ENCODE results near the gene SORCS2.
"Not testable (repeated sequence)": the region's sequence is repeated elsewhere in the genome, so short reads cannot be mapped to it uniquely, and the experiment has no call there.

Gene SORCS2

DNA sequence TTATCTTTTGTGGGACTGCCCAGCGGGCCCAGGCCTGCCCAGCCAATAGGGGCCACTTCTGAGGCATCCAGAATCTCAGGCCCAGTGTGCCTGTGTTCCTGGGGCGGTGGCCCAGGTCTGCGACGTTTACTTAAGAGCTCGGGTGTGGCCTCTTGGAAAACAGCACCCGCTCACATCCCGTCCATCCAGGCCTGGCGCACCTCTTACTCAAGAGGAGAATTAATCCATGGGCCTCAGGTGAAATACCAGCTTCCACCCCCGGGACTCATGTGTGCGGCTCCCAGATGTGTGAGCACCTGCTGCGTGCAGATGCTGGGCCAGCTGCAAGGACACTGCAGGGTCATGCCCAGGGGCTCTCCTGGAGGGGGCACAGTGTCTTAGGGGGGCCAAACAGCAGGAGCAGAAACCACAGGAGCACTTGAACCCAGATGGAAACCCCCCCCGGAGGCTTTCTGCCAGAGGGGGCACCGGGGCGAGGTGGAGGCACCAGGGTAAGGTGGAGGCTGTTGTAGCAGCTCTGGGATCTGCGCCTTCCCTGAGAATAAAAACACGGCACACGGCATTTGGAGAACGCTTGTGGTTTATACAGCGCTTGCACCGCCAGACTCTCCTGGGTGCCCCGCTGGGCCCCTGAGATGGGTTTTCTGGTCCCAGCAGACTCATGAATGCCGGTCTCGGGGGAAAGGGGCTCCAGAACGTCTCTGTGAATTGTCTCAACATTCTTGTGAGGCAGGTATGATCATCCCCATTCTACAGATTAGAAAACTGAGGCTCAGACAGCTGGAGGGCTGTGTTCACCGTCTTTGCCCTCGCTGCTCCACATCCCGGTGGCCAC, 239.6 kb downstream of the SORCS2 start:
- no peak for DNase-seq (ENCODE audit: low read depth, low spot score)
- no peak overlapping the region for H3K4me3 ChIP-seq (ENCODE audit: low read length)

DNA sequence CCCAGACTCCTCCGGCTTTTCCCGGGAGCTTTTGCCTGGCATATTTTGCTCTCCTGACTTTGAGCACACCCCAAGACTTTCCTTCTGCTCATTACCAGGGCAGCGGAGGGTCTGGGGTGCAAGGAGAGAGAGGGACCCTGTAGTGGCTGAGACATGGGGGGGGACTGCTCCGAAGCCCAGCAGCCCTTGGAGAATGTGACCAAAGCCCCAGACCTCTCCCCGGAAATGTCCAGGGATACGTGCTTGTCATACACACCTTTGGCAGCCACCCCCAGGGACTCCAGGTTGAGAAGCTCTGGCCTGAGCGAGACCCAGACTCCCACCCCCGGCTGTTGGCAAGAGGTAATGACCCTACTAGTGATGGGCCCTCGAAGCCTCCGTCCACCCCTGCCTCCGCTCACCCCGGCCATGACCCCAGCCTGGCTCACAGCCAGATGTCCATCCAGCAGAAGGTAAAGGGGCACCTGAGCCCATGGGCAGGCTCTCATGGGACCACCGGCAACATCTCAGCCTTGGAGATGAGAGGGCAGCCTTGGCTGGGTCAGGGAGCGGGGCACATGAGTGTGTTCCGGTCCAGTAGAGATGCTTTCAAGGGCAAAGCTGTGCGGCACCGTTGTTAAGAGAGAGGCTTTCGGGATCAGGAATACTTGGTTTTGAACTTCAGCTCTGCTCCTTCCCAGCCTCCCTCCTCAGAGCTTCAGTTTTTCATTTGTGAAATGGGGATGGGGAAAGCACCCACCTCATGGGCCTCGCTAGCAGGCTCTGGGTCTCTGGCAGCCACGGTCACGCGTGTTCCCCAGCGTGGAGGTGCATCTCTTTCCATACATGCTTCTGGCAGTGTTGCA, 240.4 kb downstream of the SORCS2 start:
- DNase-seq (ENCODE audit: low read depth, low spot score), result no peak

GRCh38 chr4:7433376-7434140, 241.2 kb downstream of the SORCS2 start:
- DNase-seq (ENCODE audit: low read depth, low spot score), result no peak
- H3K4me3 ChIP-seq (ENCODE audit: low read length), result no peak overlapping the region

More for the DNA sequence above, 240.4 kb downstream of the SORCS2 start:
- H3K4me3 ChIP-seq (ENCODE audit: low read length), result no peak overlapping the region

DNA sequence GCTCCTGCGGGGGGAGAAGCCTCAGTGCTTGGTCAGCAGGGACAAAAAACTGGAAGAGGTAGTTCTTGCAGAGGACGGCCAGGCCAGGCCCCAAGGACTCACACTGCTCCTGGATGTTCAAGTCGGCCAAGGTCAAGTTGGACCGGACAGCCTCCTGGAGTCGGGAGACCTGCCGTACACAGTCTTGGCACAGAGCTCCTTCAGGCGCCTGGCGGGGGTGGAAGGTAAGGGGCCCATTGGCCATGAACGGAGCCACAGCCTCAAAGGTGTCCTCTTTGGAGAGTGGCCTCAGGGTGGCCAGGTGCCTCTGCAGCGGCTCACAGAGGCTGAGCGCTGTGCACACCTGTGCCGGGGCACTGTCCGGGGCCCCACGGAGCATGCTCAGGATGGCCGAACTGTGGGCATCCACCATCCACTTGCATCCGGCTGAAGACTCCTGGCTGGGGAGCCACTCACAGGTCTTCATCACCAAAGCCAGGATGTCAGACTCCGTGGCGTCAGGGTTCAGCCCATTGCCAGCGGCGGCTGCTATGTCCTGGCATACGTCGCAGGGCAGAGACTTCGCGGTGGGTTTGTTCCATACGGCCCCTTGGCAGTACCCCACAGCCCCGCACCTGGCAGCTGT, 241.9 kb downstream of the SORCS2 start:
- DNase-seq (ENCODE audit: low read depth, low spot score), result no peak
- no peak overlapping the region for H3K4me3 ChIP-seq (ENCODE audit: low read length)

DNA sequence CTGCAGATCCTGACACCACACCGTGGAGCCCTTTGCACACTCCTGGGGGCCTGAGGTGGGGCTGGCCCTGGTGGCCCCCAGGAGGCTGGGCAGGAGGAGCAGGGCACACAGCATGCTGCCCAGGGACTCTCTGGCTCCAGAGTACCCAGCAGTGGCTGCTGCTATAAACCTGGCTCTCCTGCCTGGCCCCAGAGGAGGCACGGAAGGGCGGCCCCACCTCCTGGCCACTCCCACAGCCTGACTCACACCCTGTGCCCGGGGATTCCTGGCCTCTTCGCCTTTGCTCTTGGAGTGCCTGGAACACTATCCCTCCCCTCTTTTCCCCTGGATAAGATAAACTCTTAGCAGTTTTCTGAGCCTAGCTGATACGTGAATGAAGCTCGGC, 242.4 kb downstream of the SORCS2 start, which contains the start of gene PSAPL1:
TSS of gene PSAPL1 (minus strand) at position 165 of the 385 bp plus-strand sequence. CDS start at position 114, 51 bp downstream.
- no peak for DNase-seq (ENCODE audit: low read depth, low spot score)

DNA sequence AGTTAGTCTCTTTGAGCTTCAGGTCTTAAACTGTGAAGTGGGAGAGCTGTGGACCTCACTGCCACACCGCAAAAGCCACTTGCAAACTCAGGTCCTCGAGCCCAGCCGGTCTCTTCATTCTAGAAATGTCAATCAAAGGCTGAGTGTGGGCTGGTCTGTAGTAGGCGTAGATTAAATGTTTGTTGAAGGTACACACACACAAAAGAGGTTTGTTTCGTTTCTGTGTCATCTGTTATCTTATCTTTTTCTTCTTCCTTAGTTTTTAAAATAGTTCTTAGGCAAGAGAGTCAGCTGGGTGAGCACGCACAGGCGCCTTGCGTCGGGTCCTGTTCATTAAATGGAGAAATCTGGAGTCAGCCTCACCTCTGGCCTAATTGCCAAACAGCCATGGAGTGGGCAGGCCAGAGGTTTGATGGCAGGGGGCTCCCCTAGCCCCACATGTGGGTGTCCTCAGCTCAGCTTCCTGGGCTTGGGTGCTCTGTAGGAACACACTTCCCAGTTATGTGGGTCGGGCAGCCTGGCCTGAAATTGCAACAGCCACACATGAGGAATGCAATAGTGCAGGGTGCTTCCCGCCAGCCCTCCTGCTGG, 243.2 kb downstream of the SORCS2 start:
- DNase-seq (ENCODE audit: low read depth, low spot score), result no peak
- H3K4me3 ChIP-seq (ENCODE audit: low read length), result no peak overlapping the region

More for the DNA sequence above, 242.4 kb downstream of the SORCS2 start, which contains the start of gene PSAPL1:
- no peak within 1 kb of the TSS for H3K4me3 ChIP-seq (ENCODE audit: low read length)

GRCh38 chr4:7436256-7436655, 243.9 kb downstream of the SORCS2 start:
- no peak for DNase-seq (ENCODE audit: low read depth, low spot score)

DNA sequence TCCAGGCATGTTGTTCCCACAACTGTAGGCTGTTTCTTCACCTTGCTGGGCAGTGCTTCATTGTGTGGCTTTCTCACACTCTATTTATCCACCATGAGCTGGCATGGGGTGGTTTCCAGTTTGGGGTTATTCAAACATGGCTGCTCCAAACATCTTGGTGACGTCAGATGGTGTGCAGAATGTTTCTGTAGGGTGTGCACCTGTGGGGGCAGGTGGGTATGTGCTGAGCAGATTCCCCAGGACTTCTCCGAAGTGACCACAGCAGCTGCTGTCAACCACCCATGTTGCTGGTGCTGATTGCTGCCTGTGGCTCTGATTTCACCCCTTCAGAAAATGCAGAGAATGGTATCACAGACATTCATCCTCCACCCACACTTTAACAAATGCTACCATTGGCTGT, 247.4 kb downstream of the SORCS2 start:
- DNase-seq (ENCODE audit: low read depth, low spot score), result no peak

More at GRCh38 chr4:7436256-7436655, 243.9 kb downstream of the SORCS2 start:
- H3K4me3 ChIP-seq (ENCODE audit: low read length), result no peak overlapping the region

DNA sequence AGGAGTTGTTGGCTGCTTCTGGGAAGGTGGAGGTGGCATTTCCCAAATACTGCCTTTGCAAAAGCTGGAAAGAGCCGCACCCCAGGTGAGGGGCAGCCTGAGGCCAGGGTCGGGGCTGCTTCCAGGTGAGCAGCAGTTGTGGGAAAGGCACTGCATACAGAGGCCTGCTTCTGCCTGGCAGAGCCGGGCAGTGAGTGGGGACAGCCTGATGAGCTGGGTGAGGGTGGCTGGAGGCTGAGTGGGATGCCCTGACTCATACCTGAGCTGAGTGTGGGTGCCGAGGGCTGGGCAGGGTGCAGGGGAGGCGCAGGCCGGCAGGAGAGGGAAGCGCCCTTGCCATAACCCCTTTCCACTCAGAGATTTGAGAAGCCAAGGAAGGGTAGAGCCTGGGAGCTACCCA, 248.9 kb downstream of the SORCS2 start:
- no peak for DNase-seq (ENCODE audit: low read depth, low spot score)
- no peak overlapping the region for H3K4me3 ChIP-seq (ENCODE audit: low read length)

More for the DNA sequence above, 247.4 kb downstream of the SORCS2 start:
- no peak overlapping the region for H3K4me3 ChIP-seq (ENCODE audit: low read length)

DNA sequence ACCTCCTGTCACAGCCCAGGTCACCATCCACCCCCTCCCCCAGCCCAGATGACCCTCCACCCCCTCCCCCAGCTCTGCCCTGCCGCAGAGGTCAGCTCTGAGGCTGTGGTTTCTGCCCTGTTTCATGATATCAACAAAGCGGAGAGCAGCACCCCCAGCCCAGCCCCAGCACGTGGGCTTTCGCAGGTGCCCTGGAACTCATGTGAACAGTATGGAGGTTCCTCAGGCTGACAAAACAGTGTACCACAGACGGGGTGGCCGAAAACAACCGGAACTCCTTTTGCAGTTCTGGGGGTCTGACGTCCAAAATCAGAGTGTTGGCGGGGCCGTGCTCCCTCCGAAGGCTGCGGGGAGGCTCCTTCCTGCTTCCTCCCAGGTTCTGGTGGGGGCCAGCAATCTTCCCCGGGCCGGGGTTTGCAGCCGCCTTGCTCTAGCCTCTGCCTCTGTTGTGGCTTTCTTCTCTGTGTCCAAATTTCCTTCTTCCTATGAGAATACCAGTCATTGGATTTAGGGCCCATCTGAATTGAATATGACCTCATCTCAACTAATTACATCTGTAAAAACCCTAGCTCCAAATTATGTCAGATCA, 250.3 kb downstream of the SORCS2 start:
- DNase-seq (ENCODE audit: low read depth, low spot score), result no peak
- no peak overlapping the region for H3K4me3 ChIP-seq (ENCODE audit: low read length)

- no peak for DNase-seq (ENCODE audit: low read depth, low spot score)
- H3K4me3 ChIP-seq (ENCODE audit: low read length), result no peak overlapping the region
Observed at GRCh38 chr4:7444314-7444713, 252.0 kb downstream of the SORCS2 start.

GRCh38 chr4:7444731-7445130, 252.4 kb downstream of the SORCS2 start:
- no peak overlapping the region for H3K4me3 ChIP-seq (ENCODE audit: low read length)
- no peak for DNase-seq (ENCODE audit: low read depth, low spot score)

DNA sequence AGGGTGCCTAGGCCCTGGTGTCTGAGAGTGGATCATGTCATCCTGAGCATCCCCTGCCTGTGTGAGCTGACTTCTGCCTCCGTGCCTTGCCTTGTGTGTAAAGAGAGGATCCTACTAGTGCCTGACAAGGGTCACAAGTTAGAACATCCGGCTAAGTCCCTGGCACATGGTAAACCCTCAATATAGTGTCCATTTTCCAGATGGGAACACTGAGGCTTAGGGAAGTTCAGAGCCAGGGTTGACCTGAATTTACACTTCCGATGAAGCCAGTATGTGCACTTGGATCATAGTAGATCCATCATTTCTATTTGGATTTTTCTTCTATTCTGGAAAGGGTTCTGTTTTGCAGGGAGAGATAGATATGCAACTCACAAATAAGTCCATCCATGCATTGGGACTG, 254.9 kb downstream of the SORCS2 start:
- H3K4me3 ChIP-seq (ENCODE audit: low read length), result no peak overlapping the region
- DNase-seq (ENCODE audit: low read depth, low spot score), result no peak

DNA sequence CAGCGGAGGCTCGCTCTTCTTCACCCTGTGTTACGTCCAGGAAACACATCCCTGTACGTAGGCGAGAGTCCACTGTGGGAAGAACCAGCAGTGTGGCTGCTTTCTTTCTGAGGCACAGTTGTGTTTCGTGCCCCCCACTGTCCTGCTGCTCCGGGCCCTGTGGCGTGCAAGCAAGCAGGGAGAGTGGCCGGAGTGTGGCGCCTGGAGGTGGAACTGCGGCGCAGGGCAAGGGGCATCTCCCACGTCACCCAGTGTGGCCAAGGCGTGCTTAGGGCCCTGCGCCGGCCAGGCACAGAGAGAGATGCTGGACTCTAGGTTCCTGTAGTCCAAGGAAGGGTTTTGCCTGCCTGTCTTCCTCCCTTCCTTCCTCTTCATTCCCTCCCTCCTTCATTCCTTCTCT, 255.7 kb downstream of the SORCS2 start:
- H3K4me3 ChIP-seq (ENCODE audit: low read length), result no peak overlapping the region
- DNase-seq (ENCODE audit: low read depth, low spot score), result no peak

DNA sequence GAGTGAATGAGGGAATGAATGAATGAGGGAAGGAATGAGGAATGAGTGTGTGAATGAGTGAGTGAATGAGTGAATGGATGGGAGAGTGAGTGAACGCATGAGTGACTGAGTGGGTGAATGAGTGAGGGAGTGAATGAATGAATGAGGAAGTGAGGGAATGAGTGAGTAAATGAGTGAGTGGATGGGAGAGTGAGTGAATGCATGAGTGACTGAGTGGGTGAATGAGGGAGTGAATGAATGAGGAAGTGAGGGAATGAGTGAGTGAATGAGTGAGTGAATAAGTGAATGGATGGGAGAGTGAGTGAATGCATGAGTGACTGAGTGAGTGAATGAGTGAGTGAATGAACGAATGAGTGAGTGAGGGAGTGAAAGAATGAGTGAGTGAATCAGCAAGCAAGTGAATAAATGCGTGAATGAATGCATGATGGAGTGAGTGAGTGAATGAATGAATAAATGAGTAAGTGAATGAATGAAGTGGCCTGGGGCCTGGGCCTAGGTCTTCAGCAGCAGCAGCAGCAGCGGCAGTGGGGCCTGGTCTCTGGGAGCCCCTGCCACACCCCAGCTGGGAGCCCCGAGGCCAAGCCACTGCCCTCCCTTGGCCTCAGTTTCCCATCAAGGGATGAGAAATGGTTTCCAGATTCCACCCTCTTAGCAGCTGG, 258.6 kb downstream of the SORCS2 start:
- no peak overlapping the region for H3K4me3 ChIP-seq (ENCODE audit: low read length)
- no peak for DNase-seq (ENCODE audit: low read depth, low spot score)

DNA sequence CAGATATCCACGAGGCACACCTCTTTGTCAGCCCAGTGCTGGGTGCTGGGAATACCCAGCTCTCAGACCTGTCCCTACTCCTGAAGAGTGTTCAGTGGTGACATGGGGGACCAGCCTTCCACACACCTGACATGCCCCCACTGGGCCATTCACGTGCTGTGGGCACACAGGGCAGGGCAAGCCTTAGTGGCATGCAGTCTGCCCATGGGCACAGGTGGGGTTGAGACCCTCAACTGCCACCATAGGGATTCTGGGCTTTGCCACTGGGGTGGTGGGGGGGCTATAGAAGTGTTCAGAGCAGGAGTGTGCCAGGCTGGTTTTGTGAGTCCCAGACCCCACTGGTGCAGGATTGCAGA, 259.1 kb downstream of the SORCS2 start:
- H3K4me3 ChIP-seq (ENCODE audit: low read length), result no peak overlapping the region
- DNase-seq (ENCODE audit: low read depth, low spot score), result no peak

- no peak for DNase-seq (ENCODE audit: low read depth, low spot score)
Observed at GRCh38 chr4:7451800-7452199, 259.5 kb downstream of the SORCS2 start.

DNA sequence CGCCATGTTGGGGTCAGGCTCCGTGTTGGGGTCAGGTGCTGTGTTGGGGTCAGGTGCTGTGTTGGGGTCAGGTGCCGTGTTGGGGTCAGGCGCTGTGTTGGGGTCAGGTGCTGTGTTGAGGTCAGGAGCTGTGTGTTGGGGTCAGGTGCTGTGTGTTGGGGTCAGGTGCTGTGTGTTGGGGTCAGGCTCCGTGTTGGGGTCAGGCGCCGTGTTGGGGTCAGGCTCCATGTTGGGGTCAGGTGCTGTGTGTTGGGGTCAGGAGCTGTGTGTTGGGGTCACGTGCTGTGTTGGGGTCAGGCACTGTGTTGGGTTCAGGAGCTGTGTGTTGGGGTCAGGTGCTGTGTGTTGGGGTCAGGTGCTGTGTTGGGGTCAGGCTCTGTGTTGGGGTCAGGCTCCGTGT, 260.5 kb downstream of the SORCS2 start:
- H3K4me3 ChIP-seq (ENCODE audit: low read length); DNase-seq (ENCODE audit: low read depth, low spot score): not testable (repeated sequence)

More at GRCh38 chr4:7451800-7452199, 259.5 kb downstream of the SORCS2 start:
- H3K4me3 ChIP-seq (ENCODE audit: low read length), result no peak overlapping the region

Data from Jurkat, Clone E6-1 (cell line).